Measurements from ENCODE around the gene GATAD2A. TPM values are rescaled to one million over a fixed set of nuclear protein-coding genes. Genes with fewer than 3 reads are reported as not detected.

Gene GATAD2A
- total and polyA plus RNA-seq, 2 of the 13 experiments (the other 11 are each of a cell fraction or from before 2014, with no cell fraction given) = 16.8 to 28.6 TPM

GRCh38 chr19:19447536-19448237 is 42.2 kb downstream of the GATAD2A start:
- CTCF ChIA-PET (ENCODE audit: low intra/inter-chr PET ratio, low total read pairs) = no interaction called here
- Histone ChIP-seq H3K4me2 (ENCODE audit: low read depth, low read length) (no peak overlapping the region), H3K4me1 (ENCODE audit: insufficient read depth, low read length) (peaks cover 16% of the 10 kb centered on the region), H4K20me1 (ENCODE audit: insufficient read depth, low read length) (peaks cover 19% of the 10 kb centered on the region; the same call in 1 of the 2 replicates), H3K27ac (ENCODE audit: extremely low read length, insufficient read depth, low read length) (no peak overlapping the region), H3K36me3 (replicated peaks in 1 of 2; ENCODE audit: control insufficient read depth in 1 of 2, insufficient read depth in 2 of 2, low read length in 2 of 2) (peaks cover 1 to 14% of the 10 kb centered on the region in 2 experiments; a peak in 3 of 5 replicates), H2AFZ (ENCODE audit: low read length) (no peak overlapping the region), H3K27me3 (ENCODE audit: control insufficient read depth in 1 of 2, insufficient read depth in 2 of 2, low read length in 2 of 2) (no peaks in the 10 kb centered on the region), H3K79me2 (ENCODE audit: insufficient read depth, low read length) (peaks cover 94% of the 10 kb centered on the region), H3K4me3 (replicated peaks in 1 of 3; ENCODE audit: insufficient read depth in 1 of 3, low read depth in 2 of 3, low read length in 3 of 3) (no peak overlapping the region), H3K9me3 (ENCODE audit: low read length) (no peaks in the 10 kb centered on the region), H3K9ac (ENCODE audit: insufficient read depth, low read depth, low read length) (no peak overlapping the region)
- BruUV-seq (replicated peaks) = no TSS peak
- in situ Hi-C loops (cut with HindIII; ENCODE audit: extremely low pct_ligation_motif_present, low pct_unique_long_range_greater_than_20kb) = no loop called here
- ATAC-seq = no peak
- 95% methylated on average over 10 of the region's 15 CpGs for WGBS (ENCODE audit: low lambda C conversion rate)
- intact Hi-C loops (cut with micrococcal nuclease; ENCODE audit: unreplicated experiment) = no loop called here
- FAIRE-seq = no peak
- TF ChIP-seq AGO2 (optimal IDR thresholded peaks at IDR 0.05; ENCODE audit: low read depth, low read length) (peak; percentile 33), KLF15 (CRISPR knock-in tag; IDR thresholded peaks at IDR 0.05; ENCODE audit: borderline replicate concordance) (no peak)
- no peak for DNase-seq (ENCODE audit: low spot score)
- POLR2A ChIA-PET = no interaction called here

GRCh38 chr19:19448238-19448544 is 42.7 kb downstream of the GATAD2A start:
- H3K9me3 ChIP-seq (ENCODE audit: low read length) = no peaks in the 10 kb centered on the region
- TF ChIP-seq AGO2 (optimal IDR thresholded peaks at IDR 0.05; ENCODE audit: low read depth, low read length) (peak; percentile 8), PITX1 (CRISPR knock-in tag; IDR thresholded peaks at IDR 0.05) (no peak), ZNF616 (CRISPR knock-in tag; IDR thresholded peaks at IDR 0.05; ENCODE audit: low read depth) (no peak), YEATS2 (CRISPR knock-in tag; IDR thresholded peaks at IDR 0.05; ENCODE audit: borderline replicate concordance) (no peak)
- intact Hi-C loops (cut with micrococcal nuclease; ENCODE audit: unreplicated experiment) (no loop called here), in situ Hi-C loops (cut with HindIII; ENCODE audit: extremely low pct_ligation_motif_present, low pct_unique_long_range_greater_than_20kb) (no loop called here)
- DNase-seq (ENCODE audit: low spot score) (no peak), ATAC-seq (no peak; the same call in 2 of the 3 replicates), FAIRE-seq (no peak)
- WGBS (ENCODE audit: low lambda C conversion rate) = 100% methylated on average over 8 of the region's 8 CpGs
- peaks cover 96% of the 10 kb centered on the region for H3K79me2 ChIP-seq (ENCODE audit: insufficient read depth, low read length)
- ChIA-PET POLR2A (no interaction called here), CTCF (ENCODE audit: low intra/inter-chr PET ratio, low total read pairs) (no interaction called here)
- no peaks in the 10 kb centered on the region for H3K27me3 ChIP-seq (ENCODE audit: control insufficient read depth in 1 of 2, insufficient read depth in 2 of 2, low read length in 2 of 2)
- H3K36me3 ChIP-seq (replicated peaks in 1 of 2; ENCODE audit: control insufficient read depth in 1 of 2, insufficient read depth in 2 of 2, low read length in 2 of 2) = peaks cover 1 to 14% of the 10 kb centered on the region in 2 experiments; a peak in 3 of 5 replicates
- H3K4me1 ChIP-seq (ENCODE audit: insufficient read depth, low read length) = peaks cover 20% of the 10 kb centered on the region
- no peak overlapping the region for H3K9ac ChIP-seq (ENCODE audit: insufficient read depth, low read depth, low read length)
- no peak overlapping the region for H3K4me3 ChIP-seq (replicated peaks in 1 of 3; ENCODE audit: insufficient read depth in 1 of 3, low read depth in 2 of 3, low read length in 3 of 3)
- H2AFZ ChIP-seq (ENCODE audit: low read length) = no peak overlapping the region
- no peak overlapping the region for H3K4me2 ChIP-seq (ENCODE audit: low read depth, low read length)
- no TSS peak for BruUV-seq (replicated peaks)
- no peak overlapping the region for H3K27ac ChIP-seq (ENCODE audit: extremely low read length, insufficient read depth, low read length)
- H4K20me1 ChIP-seq (ENCODE audit: insufficient read depth, low read length) = peaks cover 20% of the 10 kb centered on the region; the same call in 1 of the 2 replicates
